ENCODE results near the gene MSI2. TPM values are rescaled to one million over a fixed set of nuclear protein-coding genes. Genes with fewer than 3 reads are reported as not detected.
"Not testable (repeated sequence)": the region's sequence is repeated elsewhere in the genome, so short reads cannot be mapped to it uniquely, and the experiment has no call there.

The MSI2 gene
- total RNA-seq, 1 donor from 2014 or later: 144 TPM

DNA sequence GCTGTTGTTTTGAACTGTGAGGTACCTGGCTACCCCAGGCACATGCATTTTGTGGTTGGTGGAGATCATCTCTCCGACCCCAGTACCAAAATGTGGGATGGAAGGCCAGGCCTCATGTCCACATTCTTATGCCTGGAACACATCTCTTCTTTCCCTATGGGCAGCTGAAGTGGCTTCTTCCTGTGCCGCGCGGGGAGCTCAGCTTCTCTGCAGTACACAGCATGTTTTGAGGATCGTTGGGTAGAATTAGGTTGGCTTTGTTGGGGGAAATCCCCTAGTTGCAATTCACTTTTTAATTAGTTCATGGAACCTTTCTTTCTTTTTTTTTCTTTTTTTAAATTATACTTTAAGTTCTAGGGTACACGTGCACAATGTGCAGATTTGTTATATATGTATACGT, 242.1 kb downstream of the MSI2 start:
- TF ChIP-seq CTCF (IDR thresholded peaks at IDR 0.05; ENCODE audit: unreplicated experiment): no peak
- Mint-ChIP-seq H3K9me3 (no peaks in the 10 kb centered on the region), H3K4me3 (no peak overlapping the region), H3K36me3 (peaks cover 1% of the 10 kb centered on the region), H3K4me1 (peaks cover 16% of the 10 kb centered on the region), H3K27me3 (ENCODE audit: low read depth) (no peaks in the 10 kb centered on the region), H3K27ac (no peak overlapping the region)
- no peak for DNase-seq (ENCODE audit: low spot score in 2 of 2, unreplicated experiment in 2 of 2)

GRCh38 chr17:57499221-57499620, 242.9 kb downstream of the MSI2 start:
- not testable (repeated sequence) for H3K4me3 Mint-ChIP-seq
- H3K4me1 Mint-ChIP-seq: peaks cover 18% of the 10 kb centered on the region

GRCh38 chr17:57499648-57500049, 243.3 kb downstream of the MSI2 start:
- Mint-ChIP-seq H3K27me3 (ENCODE audit: low read depth) (no peaks in the 10 kb centered on the region), H3K4me1 (peaks cover 20% of the 10 kb centered on the region), H3K9me3 (no peaks in the 10 kb centered on the region), H3K4me3 (no peak overlapping the region), H3K27ac (no peak overlapping the region), H3K36me3 (peaks cover 2% of the 10 kb centered on the region)
- no peak for DNase-seq (ENCODE audit: low spot score in 2 of 2, unreplicated experiment in 2 of 2)
- TF ChIP-seq CTCF (IDR thresholded peaks at IDR 0.05; ENCODE audit: unreplicated experiment): no peak

More at GRCh38 chr17:57499221-57499620, 242.9 kb downstream of the MSI2 start:
- H3K36me3 Mint-ChIP-seq; DNase-seq (ENCODE audit: low spot score in 2 of 2, unreplicated experiment in 2 of 2); H3K27ac Mint-ChIP-seq; H3K9me3 Mint-ChIP-seq; H3K27me3 Mint-ChIP-seq (ENCODE audit: low read depth): not testable (repeated sequence)

DNA sequence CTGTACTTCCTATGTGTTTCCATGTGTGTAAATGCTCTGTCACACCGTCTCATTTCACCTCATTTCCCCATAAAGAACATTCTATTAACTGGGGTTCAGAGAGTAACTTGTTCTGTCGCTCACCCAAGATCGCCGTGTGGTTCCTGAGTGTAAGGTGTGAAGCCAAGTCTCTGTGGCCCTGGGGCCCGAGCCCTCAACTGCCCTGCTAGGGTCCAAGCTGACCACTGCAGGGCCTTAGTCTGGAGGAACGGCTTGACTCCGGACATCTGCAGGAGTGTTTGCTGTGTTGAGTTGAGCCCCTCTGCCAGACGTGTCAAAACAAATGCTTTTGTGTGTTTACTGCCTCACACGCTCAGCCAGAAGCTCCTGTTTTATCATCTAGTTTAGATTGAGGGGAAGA, 244.7 kb downstream of the MSI2 start:
- Mint-ChIP-seq H3K36me3 (peaks cover 2% of the 10 kb centered on the region), H3K4me1 (peaks cover 20% of the 10 kb centered on the region), H3K9me3 (no peaks in the 10 kb centered on the region), H3K4me3 (no peak overlapping the region), H3K27ac (no peak overlapping the region), H3K27me3 (ENCODE audit: low read depth) (no peaks in the 10 kb centered on the region)
- DNase-seq (ENCODE audit: low spot score in 2 of 2, unreplicated experiment in 2 of 2): no peak
- no peak for TF ChIP-seq CTCF (IDR thresholded peaks at IDR 0.05; ENCODE audit: unreplicated experiment)

DNA sequence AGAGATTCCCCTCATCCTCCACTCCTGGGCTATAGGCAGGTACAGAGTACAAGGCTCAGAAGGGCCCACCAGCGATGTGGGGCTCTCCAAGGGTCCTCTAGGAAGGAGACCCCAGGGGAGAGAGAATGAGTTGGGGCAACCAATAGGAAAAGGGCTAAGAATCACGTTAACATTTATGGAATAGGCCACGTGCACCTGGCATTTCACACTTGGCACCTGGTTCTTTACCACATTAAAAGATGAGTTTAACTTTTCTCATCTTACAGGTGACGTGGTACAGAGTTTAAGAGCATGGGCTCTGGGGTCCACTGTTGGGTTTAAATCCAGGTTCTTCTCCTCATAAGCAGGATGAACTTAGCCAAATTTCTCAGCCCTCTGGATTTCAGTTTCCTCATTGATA, 245.7 kb downstream of the MSI2 start:
- DNase-seq (ENCODE audit: low spot score in 2 of 2, unreplicated experiment in 2 of 2): no peak
- Mint-ChIP-seq H3K9me3 (no peaks in the 10 kb centered on the region), H3K36me3 (peaks cover 2% of the 10 kb centered on the region), H3K27me3 (ENCODE audit: low read depth) (no peaks in the 10 kb centered on the region), H3K4me3 (no peak overlapping the region), H3K27ac (no peak overlapping the region), H3K4me1 (peaks cover 20% of the 10 kb centered on the region)
- no peak for TF ChIP-seq CTCF (IDR thresholded peaks at IDR 0.05; ENCODE audit: unreplicated experiment)

DNA sequence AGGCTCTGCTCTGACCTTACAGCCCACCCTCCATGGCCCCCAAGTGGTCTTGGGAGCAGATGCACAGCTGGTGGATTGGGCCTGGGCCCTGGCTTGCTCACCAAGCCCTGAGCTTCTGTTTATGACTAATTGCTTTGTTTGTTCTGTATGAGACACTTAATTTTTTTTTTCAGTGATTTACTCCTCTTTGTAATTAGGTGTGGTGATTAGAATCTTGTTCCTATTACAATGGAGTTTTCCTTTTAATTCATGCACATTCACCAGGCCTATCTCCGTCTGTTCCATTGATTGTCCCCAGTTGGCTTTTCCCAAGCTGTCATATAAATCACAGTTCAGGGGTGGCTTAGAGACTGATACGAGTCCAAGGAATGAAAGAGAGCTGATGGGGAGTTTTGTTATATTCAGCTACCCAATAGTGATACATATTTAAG, 246.5 kb downstream of the MSI2 start:
- H3K9me3 Mint-ChIP-seq: no peaks in the 10 kb centered on the region
- H3K4me3 Mint-ChIP-seq: no peak overlapping the region
- no peak overlapping the region for H3K27ac Mint-ChIP-seq
- peaks cover 20% of the 10 kb centered on the region for H3K4me1 Mint-ChIP-seq
- TF ChIP-seq CTCF (IDR thresholded peaks at IDR 0.05; ENCODE audit: unreplicated experiment): no peak
- DNase-seq (ENCODE audit: low spot score in 2 of 2, unreplicated experiment in 2 of 2): no peak
- H3K36me3 Mint-ChIP-seq: peaks cover 2% of the 10 kb centered on the region
- H3K27me3 Mint-ChIP-seq (ENCODE audit: low read depth): no peaks in the 10 kb centered on the region

Data from mesothelial cell of epicardium (in vitro differentiated cells).